AG10803 (cell line): ENCODE results near the gene SBSN.

ENCODE experiments used
- DNase-seq: peaks from one replicate; pipeline ENCODE4 v3.0.0; 2010; ENCODE audit warnings: low read depth
- H3K4me3 ChIP-seq: 2 replicates; pipeline ENCODE4 v1.5.1; 2011; ENCODE audit warnings: mild to moderate bottlenecking, low read length, control low read depth
- CTCF ChIP-seq: conservative IDR thresholded peaks from 2 replicates; pipeline ENCODE4 v1.5.1; 2011; ENCODE audit warnings: mild to moderate bottlenecking, low read length, control low read depth, inconsistent platforms

Gene SBSN

GRCh38 chr19:35511337-35511736, 16.8 kb downstream of the SBSN start:
- no peak for DNase-seq
- TF ChIP-seq CTCF, result no peak
- no peak overlapping the region for H3K4me3 ChIP-seq

- no peak for DNase-seq
- TF ChIP-seq CTCF, result no peak
- H3K4me3 ChIP-seq, result no peak overlapping the region; the same call in 1 of the 2 replicates
Observed at GRCh38 chr19:35510626-35510964, 17.5 kb downstream of the SBSN start.

- DNase-seq, result peak; percentile 23
- peak overlapping the region; percentile 47 for H3K4me3 ChIP-seq
- peak; percentile 79 for TF ChIP-seq CTCF
Observed at GRCh38 chr19:35509861-35510625, 18.1 kb downstream of the SBSN start.

- no peak overlapping the region for H3K4me3 ChIP-seq
- TF ChIP-seq CTCF, result no peak
- no peak for DNase-seq
Observed at GRCh38 chr19:35509018-35509652, 19.0 kb downstream of the SBSN start.

- no peak for DNase-seq
- no peak for TF ChIP-seq CTCF
- no peak overlapping the region for H3K4me3 ChIP-seq
Observed at GRCh38 chr19:35508129-35508528, 20.0 kb downstream of the SBSN start.

GRCh38 chr19:35507561-35507960, 20.6 kb downstream of the SBSN start:
- no peak for TF ChIP-seq CTCF
- DNase-seq, result no peak
- no peak overlapping the region for H3K4me3 ChIP-seq

GRCh38 chr19:35506011-35506410, 22.1 kb downstream of the SBSN start:
- no peak for TF ChIP-seq CTCF
- H3K4me3 ChIP-seq, result no peak overlapping the region
- DNase-seq, result no peak
